Omental fat pad (tissue), 4 donors: ENCODE data around the gene TMEM255A. TPM values are rescaled to one million over a fixed set of nuclear protein-coding genes. Genes with fewer than 3 reads are reported as not detected.

Experiments
- ATAC-seq: fragments of 150-250 bp; one replicate; pipeline ENCODE4 v1.9.1; 2016; ENCODE audit warnings: mild to moderate bottlenecking, moderate library complexity; ENCODE audit not compliant: low FRiP score
- DNase-seq: peaks from one replicate; pipeline ENCODE4 v3.0.0-alpha.2; 2019; ENCODE audit warnings: low spot score
- total RNA-seq, 4 donors: library from RNA; depleted of rRNA; stranded (reverse); fragments of >200 nt; gene quantifications; one replicate each; pipeline ENCODE4 v1.1.0, GENCODE V29; 2016
- TF ChIP-seq, protein P1 (sequence below), 3 donors: fragments of 450-650 bp; IDR thresholded peaks; one replicate each; pipeline ENCODE4 v1.5.1; 2016 to 2017; ENCODE audit warnings: antibody characterized with exemption in 3 of 3, mild to moderate bottlenecking in 3 of 3, moderate library complexity in 2 of 3

TMEM255A gene
- total RNA-seq, 4 donors from 2014 or later: 1.1 to 12.0 (median 4.8) TPM

DNA sequence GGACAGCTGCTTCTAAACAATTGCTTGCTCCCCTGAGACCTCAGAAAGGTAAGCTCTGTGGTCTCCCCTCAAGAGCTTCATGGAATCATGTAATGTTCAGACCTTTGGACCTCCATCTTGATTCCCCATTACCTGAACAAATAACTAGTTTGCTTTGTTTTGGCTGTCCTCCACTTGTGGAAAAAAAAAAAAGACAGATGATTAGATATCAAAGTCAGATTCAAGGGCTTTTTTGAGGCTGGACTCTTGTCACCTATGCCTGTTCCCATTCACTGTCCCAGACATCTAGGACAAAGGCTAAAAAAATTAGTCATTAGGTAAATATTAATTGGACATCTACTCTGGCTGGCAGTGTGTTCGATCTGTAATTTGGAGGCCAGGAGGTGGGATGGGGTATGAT is 13.3 kb downstream of the TMEM255A start:
- TF ChIP-seq, protein P1, sequence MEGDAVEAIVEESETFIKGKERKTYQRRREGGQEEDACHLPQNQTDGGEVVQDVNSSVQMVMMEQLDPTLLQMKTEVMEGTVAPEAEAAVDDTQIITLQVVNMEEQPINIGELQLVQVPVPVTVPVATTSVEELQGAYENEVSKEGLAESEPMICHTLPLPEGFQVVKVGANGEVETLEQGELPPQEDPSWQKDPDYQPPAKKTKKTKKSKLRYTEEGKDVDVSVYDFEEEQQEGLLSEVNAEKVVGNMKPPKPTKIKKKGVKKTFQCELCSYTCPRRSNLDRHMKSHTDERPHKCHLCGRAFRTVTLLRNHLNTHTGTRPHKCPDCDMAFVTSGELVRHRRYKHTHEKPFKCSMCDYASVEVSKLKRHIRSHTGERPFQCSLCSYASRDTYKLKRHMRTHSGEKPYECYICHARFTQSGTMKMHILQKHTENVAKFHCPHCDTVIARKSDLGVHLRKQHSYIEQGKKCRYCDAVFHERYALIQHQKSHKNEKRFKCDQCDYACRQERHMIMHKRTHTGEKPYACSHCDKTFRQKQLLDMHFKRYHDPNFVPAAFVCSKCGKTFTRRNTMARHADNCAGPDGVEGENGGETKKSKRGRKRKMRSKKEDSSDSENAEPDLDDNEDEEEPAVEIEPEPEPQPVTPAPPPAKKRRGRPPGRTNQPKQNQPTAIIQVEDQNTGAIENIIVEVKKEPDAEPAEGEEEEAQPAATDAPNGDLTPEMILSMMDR (IDR thresholded peaks at IDR 0.05): no peak
- DNase-seq: no peak
- no peak for ATAC-seq

DNA sequence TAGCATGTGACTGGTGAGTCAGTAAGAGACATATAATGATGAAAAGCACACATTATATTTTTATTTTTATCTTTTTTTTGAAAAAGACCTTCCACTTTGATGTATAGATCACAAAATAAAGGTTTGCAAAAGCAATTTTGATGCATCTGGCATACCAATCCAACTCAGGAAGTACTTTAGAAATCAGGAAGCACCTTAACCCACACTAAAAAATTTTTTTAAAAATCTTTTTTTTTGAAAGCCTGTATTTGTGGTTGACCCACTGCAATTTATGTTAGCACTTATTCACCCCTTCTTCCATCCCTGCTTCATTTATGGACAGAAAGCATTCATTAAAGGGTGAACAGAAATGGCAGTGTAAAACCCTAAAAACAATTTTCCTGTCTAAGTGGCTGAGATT is 16.6 kb downstream of the TMEM255A start:
- TF ChIP-seq, protein P1 (IDR thresholded peaks at IDR 0.05): no peak
- no peak for ATAC-seq
- DNase-seq: no peak

DNA sequence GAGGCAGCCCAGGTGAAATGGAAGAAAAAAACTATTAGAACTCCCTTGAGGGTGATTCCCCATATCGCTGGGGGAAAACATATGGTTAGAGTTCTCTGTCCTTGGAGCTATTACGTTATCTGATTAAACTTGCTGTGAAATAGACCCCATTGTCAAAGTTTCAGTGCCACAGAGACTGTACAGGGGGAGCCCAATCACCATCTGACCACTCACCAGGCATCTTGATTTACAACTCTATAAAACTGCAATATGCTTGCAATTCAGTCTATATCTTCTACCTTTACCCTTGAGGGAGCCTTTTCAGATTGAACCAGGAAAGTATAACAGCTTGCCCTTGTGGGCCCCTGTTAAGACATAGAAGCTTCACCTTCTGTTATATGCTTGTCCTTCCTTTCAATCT is 18.2 kb downstream of the TMEM255A start:
- TF ChIP-seq, protein P1 (IDR thresholded peaks at IDR 0.05): no peak
- ATAC-seq (no peak), DNase-seq (no peak)

DNA sequence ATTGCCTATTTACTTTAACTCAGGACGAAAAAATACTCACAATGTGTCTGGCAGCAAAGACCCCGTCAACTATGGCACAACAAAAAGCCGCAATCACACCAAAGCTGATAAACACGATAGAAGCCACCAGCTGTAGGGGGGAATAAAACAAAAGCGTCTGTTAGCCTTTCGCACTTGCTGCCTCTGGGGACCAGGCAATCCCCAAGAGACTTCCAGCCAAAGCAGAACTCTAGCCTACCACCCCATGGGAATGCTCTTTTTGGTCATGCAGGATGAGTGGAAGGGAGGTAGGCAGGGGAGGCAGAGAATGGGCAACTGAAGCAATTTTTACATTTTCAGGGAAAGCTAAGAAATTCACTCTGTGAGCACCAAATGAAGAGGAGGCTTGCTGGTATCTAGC is 20.1 kb downstream of the TMEM255A start:
- ATAC-seq: no peak
- TF ChIP-seq, protein P1 (IDR thresholded peaks at IDR 0.05): no peak
- DNase-seq: no peak

DNA sequence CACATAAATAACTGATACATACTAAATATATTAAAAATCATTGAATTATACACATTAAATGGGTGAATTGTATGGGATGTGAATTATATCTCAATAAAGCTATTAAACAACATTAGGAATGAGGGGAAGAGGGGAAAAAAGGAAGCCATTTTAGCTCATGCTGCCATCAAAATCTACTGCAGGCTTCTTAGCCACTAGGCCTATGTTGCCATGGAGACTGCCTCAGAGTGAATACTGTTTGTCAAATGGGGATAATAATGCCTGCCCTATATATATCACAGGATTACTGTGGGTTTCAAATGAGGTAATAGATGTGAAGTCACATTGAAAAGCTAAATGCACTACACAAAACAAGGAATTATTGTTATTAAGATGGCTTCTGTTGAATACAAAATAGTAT is 21.2 kb downstream of the TMEM255A start:
- no peak for ATAC-seq
- no peak for DNase-seq
- TF ChIP-seq, protein P1 (IDR thresholded peaks at IDR 0.05): no peak

DNA sequence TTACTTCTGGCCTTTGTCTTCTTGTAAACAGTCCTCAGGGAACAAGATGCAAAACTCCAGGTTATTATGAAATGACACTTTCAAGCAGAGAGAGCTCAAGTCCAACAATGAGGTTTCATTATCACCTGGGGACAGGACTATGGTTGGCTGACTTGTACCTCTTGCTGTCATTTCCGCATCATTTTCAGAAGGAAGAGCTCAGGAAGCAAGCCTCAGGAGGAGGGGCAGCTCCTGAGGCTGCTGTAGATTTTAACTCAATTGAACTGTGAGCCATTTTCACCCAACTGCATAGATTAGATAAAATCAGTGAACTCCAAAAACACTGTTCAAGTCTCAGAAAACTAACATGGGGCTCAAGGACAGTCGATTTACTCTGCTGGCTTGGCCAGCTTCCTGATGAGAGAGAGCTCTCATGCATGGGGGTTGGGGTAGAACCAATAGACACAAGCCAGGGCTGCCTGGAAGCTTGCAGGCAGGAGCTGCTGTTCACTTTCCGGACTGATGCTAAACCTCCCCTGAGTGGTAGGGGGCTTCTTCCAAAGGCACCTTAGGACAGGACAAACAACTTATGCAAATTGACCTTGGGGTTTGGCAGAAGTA is 23.6 kb downstream of the TMEM255A start:
- TF ChIP-seq, protein P1 (IDR thresholded peaks at IDR 0.05): no peak

DNA sequence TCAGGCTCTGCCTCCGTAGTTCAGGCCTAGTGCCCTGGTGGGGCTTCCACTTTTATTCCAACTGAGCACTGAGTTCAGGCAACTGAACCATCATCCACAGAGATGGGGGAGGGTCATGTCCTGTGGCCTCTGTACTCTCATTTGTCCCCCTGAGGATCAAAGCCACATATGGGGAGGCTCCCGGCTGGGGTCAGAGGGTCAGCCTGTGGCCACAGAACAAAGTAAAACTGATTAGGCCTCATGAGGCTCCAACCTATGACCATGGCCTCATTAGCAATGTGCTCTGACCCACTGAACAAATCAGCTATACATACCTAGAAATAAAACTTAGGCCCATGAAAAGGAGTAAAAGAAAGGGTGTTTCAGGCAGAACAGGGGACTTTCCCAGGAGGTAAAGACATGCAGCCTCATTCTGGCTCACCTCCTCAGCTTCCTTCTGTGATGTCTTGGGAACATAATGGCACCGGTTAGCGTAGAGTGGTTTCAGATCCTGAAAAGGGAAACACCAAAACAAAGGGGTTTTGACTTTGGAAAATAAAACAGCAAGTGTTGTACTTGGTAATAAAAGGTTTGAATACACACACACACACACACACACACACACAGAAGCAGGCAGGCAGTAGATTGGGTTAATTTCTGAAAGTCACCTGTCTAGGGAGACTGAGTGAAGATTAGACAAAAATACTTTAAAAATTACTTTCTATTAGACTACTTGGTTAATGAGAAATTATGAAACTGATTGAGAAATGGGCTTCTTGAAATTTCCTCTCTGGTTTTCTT is 24.3 kb downstream of the TMEM255A start:
- TF ChIP-seq, protein P1 (IDR thresholded peaks at IDR 0.05): no peak
- no peak for DNase-seq
- ATAC-seq: no peak

More for the DNA sequence above, 23.6 kb downstream of the TMEM255A start:
- DNase-seq (no peak), ATAC-seq (no peak)
